GM19324 (cell line): Measurements from ENCODE around the gene DENND2C.

Experiments used
- ATAC-seq: cut with Tn5 transposase; IDR thresholded peaks from one replicate; pipeline ENCODE4 v1.9.1; 2021; ENCODE audit warnings: mild to moderate bottlenecking, moderate library complexity; ENCODE audit not compliant: unreplicated experiment, low FRiP score

The DENND2C gene

DNA sequence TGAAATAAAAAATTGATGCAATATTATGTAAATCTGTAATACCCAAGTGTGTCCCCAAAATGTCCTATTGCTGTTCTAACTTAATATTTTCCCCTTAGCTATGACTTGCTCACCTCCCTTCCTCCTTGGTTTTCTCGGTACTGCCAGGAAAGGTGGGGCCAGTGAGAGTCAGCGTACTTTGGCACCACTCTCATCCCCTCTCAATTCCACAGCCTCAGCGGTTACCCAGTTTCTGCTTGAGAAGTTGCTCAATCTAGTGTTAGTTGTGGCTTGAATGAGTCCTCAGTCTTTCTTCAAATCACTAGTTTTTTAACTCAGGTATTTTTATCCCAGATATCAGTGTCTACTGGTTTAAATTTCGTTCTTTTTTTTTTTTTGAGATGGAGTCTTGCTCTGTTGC, 120.7 kb downstream of the DENND2C start:
- ATAC-seq: no peak

DNA sequence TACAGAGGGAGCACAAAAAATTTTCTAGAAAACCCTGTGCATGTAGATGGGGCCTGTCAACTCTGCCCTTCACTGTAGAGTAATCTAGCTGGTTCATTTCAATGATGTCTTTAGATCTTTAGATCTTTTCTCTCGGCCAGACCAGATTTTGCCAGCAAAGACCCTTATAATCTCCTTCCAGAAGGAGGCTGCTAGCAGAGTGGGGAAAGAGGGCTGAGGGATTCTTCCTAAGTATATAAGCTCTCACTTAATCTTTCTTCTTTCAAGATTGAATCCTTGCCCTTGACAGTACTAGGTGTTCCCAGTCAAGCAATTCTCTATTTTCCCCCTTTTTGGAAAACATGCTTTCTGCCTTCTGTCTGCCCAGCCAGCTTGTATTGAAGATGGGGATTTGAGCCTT, 122.8 kb downstream of the DENND2C start:
- no peak for ATAC-seq

DNA sequence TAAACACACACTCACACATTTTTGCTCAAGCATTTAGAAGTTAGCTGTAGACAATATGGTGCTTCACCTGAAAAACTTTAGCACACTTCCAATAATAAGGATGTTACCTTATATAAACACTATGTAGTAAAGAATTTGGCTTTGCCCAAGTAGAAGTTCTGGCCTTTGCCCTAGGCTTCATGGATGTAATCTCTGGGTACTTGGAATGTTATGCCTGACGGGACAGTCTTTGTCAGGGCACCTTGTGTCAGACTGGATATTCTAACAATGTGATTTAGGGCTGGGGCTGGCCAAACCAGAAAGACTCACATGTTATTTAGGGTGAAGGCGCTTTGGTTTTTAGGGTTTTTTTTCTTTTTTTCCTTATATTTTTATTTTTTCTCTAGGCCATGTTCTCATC, 124.1 kb downstream of the DENND2C start:
- no peak for ATAC-seq

- ATAC-seq: no peak
These were observed 124.5 kb downstream of the DENND2C start for GRCh38 chr1:114545315-114545714.

DNA sequence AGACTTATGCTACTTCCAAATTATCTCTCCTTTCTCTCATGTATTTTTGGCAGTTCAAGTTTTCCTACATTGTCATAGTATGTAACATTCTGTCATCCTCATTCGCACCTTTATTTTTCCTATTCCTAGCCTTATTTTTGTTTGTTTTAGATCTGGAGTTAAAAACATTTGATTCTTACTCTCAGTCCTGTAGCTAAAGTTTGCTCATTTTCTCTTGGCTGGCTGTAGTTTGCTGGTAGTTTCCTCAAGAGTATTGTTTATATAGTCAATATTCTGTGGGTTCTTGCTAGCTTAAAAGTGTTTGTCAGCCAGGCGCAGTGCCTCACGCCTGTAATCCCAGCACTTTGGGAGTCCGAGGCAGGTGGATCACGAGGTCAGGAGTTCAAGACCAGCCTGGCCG, 129.0 kb downstream of the DENND2C start:
- no peak for ATAC-seq

DNA sequence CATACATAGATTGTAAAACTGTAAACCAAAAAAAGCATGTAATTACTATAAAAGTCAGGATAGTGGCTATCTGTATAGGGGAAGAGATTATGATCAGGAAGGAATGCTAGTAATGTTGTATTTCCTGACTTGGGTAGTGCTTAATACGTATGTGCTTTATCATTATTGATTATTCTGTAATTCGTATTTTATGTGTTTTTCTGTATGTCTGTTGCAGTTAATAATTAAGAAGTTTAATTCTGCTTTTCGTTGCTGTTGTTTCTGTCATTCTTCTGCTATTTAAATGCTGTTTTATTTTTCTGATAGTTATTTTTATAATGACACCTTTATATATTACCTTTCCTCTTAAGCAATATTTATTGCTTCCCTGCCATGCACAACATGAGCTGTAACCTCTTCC, 129.6 kb downstream of the DENND2C start:
- ATAC-seq: no peak

DNA sequence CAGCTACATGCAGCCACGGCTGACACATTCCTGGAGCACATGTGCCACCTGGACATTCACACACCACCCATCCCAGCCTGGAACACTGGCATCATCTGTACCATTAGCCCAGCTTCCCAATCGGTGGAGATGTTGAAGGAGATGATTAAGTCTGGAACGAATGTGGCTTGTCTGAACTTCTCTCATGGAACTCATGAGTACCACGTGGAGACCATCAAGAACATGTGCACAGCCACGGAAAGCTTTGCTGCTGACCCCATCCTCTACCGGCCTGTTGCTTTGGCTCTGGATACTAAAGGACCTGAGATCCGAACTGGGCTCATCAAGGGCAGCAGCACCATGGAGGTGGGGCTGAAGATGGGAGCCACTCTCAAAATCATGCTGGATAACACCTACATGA, 133.8 kb downstream of the DENND2C start:
- ATAC-seq: no peak

DNA sequence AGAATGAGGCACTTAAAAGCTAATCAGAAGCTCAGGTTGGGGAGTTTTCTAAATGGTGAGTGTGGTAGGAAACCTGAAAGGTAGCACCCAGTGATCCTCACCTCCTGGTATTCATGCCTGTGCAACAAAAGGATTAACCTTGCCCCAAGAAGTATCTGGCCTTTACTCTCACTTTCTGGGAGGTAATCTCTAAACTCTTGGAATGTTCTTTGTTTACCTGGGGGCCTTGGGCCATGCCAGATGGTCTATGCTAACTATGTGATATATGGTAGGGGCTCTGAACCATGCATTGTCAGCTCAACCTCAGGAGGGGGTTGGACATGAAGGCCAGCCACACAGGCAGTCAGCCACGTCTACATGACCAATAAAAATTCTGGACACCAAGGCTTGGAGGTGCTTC, 134.4 kb downstream of the DENND2C start:
- ATAC-seq: no peak
